Esophagus muscularis mucosa (tissue), 4 donors: Measurements from ENCODE around the gene MRPL22. TPM values are rescaled to one million over a fixed set of nuclear protein-coding genes. Genes with fewer than 3 reads are reported as not detected.

Source experiments
- DNase-seq: peaks from one replicate; pipeline ENCODE4 v3.0.0-alpha.2; 2017; ENCODE audit errors: extremely low spot score
- H3K27ac ChIP-seq, 4 donors: fragments of 200-600 bp; sonication (generic); replicated peaks in 1 of 4; 1 replicate in 3 of 4; 2 replicates in 1 of 4; pipeline ENCODE4 v1.5.1; 2016 to 2019; ENCODE audit warnings: mild to moderate bottlenecking in 1 of 4
- H3K27me3 ChIP-seq, 4 donors: fragments of 200-600 bp; sonication (generic); one replicate each; pipeline versions ENCODE4 v1.5.1 to v1.6.0; 2016 to 2019
- H3K36me3 ChIP-seq, 4 donors: fragments of 200-600 bp; sonication (generic); one replicate each; pipeline ENCODE4 v1.5.1; 2016 to 2019
- H3K4me1 ChIP-seq, 4 donors: fragments of 200-600 bp; sonication (generic); one replicate each; pipeline ENCODE4 v1.5.1; 2016 to 2019
- H3K4me3 ChIP-seq, 4 donors: fragments of 200-600 bp; sonication (generic); 1 replicate in 2 of 4; 2 replicates in 2 of 4; pipeline ENCODE4 v1.5.1; 2016 to 2019; ENCODE audit warnings: mild to moderate bottlenecking in 4 of 4, moderate library complexity in 1 of 4
- H3K9me3 ChIP-seq, 4 donors: fragments of 200-600 bp; sonication (generic); 1 replicate in 3 of 4; 2 replicates in 1 of 4; pipeline ENCODE4 v1.5.1; 2016 to 2019
- EP300 ChIP-seq: sonication (generic); formaldehyde crosslinking; IDR thresholded peaks from one replicate; pipeline ENCODE4 v1.6.1; 2017; ENCODE audit warnings: antibody characterized with exemption
- POLR2A ChIP-seq: fragments of 450-650 bp; IDR thresholded peaks from one replicate; pipeline ENCODE4 v1.6.1; 2017; ENCODE audit warnings: antibody characterized with exemption, moderate library complexity, mild to moderate bottlenecking, low read depth
- POLR2AphosphoS5 ChIP-seq, 2 donors: sonication (generic); formaldehyde crosslinking; IDR thresholded peaks; one replicate each; pipeline ENCODE4 v1.6.1; 2017; ENCODE audit warnings: antibody characterized with exemption in 2 of 2
- WGBS: methylation state at CpG from one replicate; pipeline ENCODE4 v1.1.5; 2018; 5-methylcytosine and 5-hydroxymethylcytosine counted together
- intact Hi-C: fragments of 100-400 bp; cut with DNase I; formaldehyde crosslinking; loops from one replicate; pipeline ENCODE4 v1.15.1; 2023
- total RNA-seq, 4 donors: library from RNA; depleted of rRNA; stranded (reverse); fragments of >200 nt; gene quantifications; one replicate each; pipeline versions ENCODE4 v1.1.0 to v1.2.1, GENCODE V29; 2016
- TF ChIP-seq, protein P1 (sequence below), 3 experiments: fragments of 200-600 bp in 2 of 3; fragments of 450-650 bp in 1 of 3; sonication (generic) in 2 of 3; IDR thresholded peaks; one replicate each; pipeline ENCODE4 v1.5.1; 2017 to 2019; ENCODE audit warnings: antibody characterized with exemption in 3 of 3, mild to moderate bottlenecking in 2 of 3, moderate library complexity in 1 of 3

MRPL22 gene
- total RNA-seq, 4 donors from 2014 or later: 8.7 to 31.4 (median 17.2) TPM

DNA sequence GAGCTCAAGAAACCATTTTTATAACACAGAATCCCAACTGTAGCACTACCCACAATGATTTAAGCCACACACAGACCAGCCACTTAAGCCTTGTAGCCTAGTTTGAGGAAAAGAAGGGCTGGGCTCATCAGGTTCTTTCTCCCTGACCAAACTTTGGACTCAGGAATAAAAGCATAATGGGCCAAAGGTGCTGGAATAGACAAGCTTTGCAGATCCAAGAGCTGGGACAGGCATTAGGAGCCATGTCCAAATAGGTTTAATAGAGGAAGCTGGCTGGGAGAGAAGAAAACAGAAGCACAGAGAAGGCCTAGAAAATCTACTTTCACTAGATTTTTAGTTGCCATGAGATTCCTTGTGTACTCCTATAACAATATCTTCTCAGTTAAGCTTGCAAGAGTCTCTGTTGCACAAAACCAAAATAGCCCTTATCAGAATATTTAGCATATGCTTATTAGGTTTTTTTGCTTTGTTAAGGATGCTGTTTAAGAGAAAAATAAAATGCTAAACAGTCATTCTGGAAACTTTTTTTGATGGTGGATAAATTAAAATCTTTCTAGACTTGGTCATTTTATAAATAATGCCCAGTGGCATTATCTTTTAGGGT is 44.2 kb upstream of the MRPL22 start:
- H3K4me3 ChIP-seq: no peak overlapping the region
- TF ChIP-seq, protein P1, sequence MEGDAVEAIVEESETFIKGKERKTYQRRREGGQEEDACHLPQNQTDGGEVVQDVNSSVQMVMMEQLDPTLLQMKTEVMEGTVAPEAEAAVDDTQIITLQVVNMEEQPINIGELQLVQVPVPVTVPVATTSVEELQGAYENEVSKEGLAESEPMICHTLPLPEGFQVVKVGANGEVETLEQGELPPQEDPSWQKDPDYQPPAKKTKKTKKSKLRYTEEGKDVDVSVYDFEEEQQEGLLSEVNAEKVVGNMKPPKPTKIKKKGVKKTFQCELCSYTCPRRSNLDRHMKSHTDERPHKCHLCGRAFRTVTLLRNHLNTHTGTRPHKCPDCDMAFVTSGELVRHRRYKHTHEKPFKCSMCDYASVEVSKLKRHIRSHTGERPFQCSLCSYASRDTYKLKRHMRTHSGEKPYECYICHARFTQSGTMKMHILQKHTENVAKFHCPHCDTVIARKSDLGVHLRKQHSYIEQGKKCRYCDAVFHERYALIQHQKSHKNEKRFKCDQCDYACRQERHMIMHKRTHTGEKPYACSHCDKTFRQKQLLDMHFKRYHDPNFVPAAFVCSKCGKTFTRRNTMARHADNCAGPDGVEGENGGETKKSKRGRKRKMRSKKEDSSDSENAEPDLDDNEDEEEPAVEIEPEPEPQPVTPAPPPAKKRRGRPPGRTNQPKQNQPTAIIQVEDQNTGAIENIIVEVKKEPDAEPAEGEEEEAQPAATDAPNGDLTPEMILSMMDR (IDR thresholded peaks at IDR 0.05): no peak
- no peak for TF ChIP-seq POLR2A
- no peak overlapping the region for H3K27ac ChIP-seq
- intact Hi-C loops: no loop called here
- H3K27me3 ChIP-seq: no peaks in the 10 kb centered on the region
- no peaks in the 10 kb centered on the region for H3K4me1 ChIP-seq
- DNase-seq: no peak
- no peaks in the 10 kb centered on the region for H3K9me3 ChIP-seq
- H3K36me3 ChIP-seq: peaks cover 56 to 100% (median 92%) of the 10 kb centered on the region in 4 donors

DNA sequence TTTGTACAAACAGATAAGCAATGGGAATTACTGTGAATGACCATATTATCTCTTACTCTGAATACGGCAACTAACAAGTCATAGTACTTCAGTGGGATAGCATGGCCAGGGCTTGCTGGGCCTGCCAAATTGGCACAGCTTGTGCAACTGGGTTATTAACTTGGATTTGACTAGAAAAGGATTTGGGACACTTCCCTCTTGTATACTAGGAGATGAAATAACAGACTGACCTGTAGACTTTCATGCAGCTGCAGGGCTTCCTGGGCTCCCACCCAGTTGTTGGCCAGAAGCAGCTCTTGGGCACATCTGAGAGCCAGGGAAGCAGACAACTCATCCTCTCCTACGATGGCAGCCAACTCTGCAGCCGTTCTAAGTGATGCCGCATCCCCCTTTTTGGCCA is 42.7 kb upstream of the MRPL22 start:
- TF ChIP-seq EP300 (no peak), POLR2AphosphoS5 (IDR thresholded peaks at IDR 0.05) (no peak), POLR2A (no peak)
- TF ChIP-seq, protein P1 (IDR thresholded peaks at IDR 0.05): no peak
- peak; percentile 87 for DNase-seq
- 88% methylated on average over 4 of the region's 4 CpGs for WGBS
- Histone ChIP-seq H3K27me3 (no peaks in the 10 kb centered on the region), H3K36me3 (peaks cover 57 to 100% (median 93%) of the 10 kb centered on the region in 4 donors), H3K27ac (peak overlapping the region in 1 of 4 donors; percentile 10), H3K9me3 (no peaks in the 10 kb centered on the region), H3K4me1 (no peaks in the 10 kb centered on the region), H3K4me3 (no peak overlapping the region)
- intact Hi-C loops: no loop called here

DNA sequence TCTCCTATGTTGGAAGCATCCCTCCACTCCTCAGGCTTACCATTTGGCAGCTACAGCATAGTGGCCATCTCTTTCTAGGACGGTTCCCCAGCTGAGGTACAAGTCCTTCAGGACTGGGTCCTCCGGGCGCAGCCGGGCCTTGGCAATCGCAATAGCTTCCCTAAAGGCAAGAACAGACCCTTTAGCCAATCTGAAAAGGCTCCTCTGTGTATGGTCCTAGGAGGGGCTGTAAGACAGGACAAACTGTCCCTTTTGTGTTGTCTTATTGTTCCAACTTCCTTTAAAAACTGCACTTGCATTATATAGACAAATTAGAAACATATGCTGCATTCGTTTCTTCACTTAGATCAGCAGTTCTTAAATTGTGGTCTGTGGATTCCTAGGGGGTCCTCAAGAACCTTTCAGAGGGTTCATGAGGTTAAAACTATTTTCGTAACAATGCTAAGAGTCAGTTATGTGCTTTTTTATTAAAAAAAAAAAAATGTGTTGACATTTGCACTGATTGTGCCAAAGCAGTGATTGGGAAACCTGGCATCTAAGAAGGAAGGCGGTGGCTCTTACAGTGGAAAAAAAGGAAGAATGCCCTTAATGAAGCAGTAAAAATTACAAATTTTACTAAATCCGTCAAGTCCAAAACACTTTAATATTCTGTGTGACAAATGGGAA is 41.6 kb upstream of the MRPL22 start:
- peak; percentile 47 for DNase-seq
- H3K9me3 ChIP-seq: no peaks in the 10 kb centered on the region
- no peaks in the 10 kb centered on the region for H3K4me1 ChIP-seq
- H3K4me3 ChIP-seq: no peak overlapping the region
- intact Hi-C loops: no loop called here
- no peaks in the 10 kb centered on the region for H3K27me3 ChIP-seq
- 84% methylated on average over 9 of the region's 9 CpGs for WGBS
- H3K36me3 ChIP-seq: peaks cover 56 to 100% (median 90%) of the 10 kb centered on the region in 4 donors
- TF ChIP-seq EP300 (no peak), POLR2AphosphoS5 (IDR thresholded peaks at IDR 0.05) (no peak), POLR2A (no peak)
- TF ChIP-seq, protein P1 (IDR thresholded peaks at IDR 0.05): no peak
- H3K27ac ChIP-seq: peak overlapping the region in 3 of 4 donors; percentile 9 to 59 (median 10)

DNA sequence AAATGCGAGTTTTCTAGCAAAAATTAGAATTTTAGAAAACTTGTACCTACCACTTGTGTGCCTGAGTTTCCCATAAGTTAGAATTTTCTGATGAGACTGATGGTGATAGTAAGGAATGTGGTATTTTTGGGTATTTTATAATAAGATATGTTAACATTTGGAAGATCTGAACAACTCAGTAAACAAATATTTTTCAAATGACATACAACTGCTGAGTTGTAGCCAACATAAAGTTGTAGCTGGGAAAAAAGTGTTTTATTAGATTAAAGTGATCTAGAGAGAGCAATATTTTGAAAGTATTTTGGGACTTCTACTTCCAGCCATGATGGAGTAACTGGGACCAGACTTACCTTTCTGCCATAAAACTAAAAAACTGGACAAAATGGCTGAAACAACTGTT is 40.8 kb upstream of the MRPL22 start:
- peak overlapping the region in 1 of 4 donors; percentile 11 for H3K27ac ChIP-seq
- intact Hi-C loops: no loop called here
- no peak for DNase-seq
- H3K4me3 ChIP-seq: no peak overlapping the region
- H3K4me1 ChIP-seq: no peaks in the 10 kb centered on the region
- H3K36me3 ChIP-seq: peaks cover 60 to 100% (median 89%) of the 10 kb centered on the region in 4 donors
- H3K27me3 ChIP-seq: no peaks in the 10 kb centered on the region
- TF ChIP-seq POLR2A (no peak), POLR2AphosphoS5 (IDR thresholded peaks at IDR 0.05) (no peak), EP300 (no peak)
- TF ChIP-seq, protein P1 (IDR thresholded peaks at IDR 0.05): no peak
- 88% methylated on average over 1 of the region's 1 CpG for WGBS
- no peaks in the 10 kb centered on the region for H3K9me3 ChIP-seq

DNA sequence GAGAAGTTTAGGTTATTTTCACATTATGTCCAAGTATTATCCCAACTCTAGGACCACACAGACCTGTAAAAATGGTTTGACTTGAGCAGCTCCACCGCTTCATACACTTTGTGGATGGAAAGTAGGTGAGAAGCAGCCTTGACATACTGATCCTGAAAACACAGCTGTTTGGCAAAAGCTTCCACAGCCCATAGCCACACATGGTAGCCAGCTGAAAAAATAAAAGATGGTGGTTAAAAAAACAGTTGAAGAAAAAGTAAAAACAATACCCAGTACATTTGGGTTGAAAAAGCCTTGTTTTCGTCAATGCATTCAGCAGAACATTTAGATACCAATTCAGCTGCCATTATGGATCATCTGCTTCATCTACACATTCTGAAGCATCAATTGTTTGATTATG is 39.6 kb upstream of the MRPL22 start:
- TF ChIP-seq POLR2AphosphoS5 (IDR thresholded peaks at IDR 0.05) (no peak), EP300 (no peak), POLR2A (no peak)
- TF ChIP-seq, protein P1 (IDR thresholded peaks at IDR 0.05): no peak
- no peaks in the 10 kb centered on the region for H3K9me3 ChIP-seq
- DNase-seq: no peak
- H3K27ac ChIP-seq: no peak overlapping the region
- H3K36me3 ChIP-seq: peaks cover 50 to 100% (median 88%) of the 10 kb centered on the region in 4 donors
- WGBS: 87% methylated on average over 2 of the region's 2 CpGs
- H3K27me3 ChIP-seq: no peaks in the 10 kb centered on the region
- no peaks in the 10 kb centered on the region for H3K4me1 ChIP-seq
- intact Hi-C loops: no loop called here
- no peak overlapping the region for H3K4me3 ChIP-seq
